Lower leg skin (tissue), 3 donors: Measurements from ENCODE around the gene HDLBP.

Experiments used
- POLR2A ChIP-seq, 2 donors: fragments of 450-650 bp; IDR thresholded peaks; one replicate each; pipeline ENCODE4 v1.6.1; 2016 to 2017; ENCODE audit warnings: antibody characterized with exemption in 2 of 2, mild to moderate bottlenecking in 1 of 2, moderate library complexity in 1 of 2
- TF ChIP-seq, protein P1 (sequence below), 3 donors: fragments of 450-650 bp; IDR thresholded peaks; one replicate each; pipeline ENCODE4 v1.5.1; 2016; ENCODE audit warnings: antibody characterized with exemption in 3 of 3, mild to moderate bottlenecking in 3 of 3, moderate library complexity in 2 of 3

DNA sequence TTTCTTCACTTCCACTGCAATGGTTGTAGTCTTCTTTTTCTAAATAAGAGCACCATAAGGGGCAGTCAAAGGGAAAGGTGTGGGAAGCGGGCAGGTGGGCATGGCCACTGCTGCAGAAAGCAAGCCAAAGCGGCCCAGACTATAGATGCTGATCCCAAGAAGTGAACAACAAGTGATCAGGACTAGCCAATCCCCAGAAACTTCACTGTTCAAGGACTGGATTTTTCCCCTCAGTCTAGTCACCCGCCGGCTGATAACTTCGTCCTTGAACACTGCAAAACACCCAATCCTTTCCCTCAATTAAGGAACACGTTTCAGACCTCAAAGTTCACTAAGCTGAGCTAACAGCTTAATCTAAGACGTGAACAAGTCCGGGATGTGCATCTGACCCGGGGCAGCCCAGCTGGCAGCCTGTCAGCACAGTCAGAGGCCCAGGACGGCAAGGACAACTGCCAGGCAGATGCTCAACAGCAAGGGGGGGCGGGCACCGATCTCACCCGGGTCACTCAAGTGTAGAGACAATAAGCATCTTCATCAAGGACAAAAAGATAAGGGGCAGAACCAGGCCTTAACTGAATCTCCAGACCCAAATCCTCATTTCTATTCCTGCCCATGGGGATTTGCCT, 59.8 kb downstream of the HDLBP start:
- TF ChIP-seq, protein P1, sequence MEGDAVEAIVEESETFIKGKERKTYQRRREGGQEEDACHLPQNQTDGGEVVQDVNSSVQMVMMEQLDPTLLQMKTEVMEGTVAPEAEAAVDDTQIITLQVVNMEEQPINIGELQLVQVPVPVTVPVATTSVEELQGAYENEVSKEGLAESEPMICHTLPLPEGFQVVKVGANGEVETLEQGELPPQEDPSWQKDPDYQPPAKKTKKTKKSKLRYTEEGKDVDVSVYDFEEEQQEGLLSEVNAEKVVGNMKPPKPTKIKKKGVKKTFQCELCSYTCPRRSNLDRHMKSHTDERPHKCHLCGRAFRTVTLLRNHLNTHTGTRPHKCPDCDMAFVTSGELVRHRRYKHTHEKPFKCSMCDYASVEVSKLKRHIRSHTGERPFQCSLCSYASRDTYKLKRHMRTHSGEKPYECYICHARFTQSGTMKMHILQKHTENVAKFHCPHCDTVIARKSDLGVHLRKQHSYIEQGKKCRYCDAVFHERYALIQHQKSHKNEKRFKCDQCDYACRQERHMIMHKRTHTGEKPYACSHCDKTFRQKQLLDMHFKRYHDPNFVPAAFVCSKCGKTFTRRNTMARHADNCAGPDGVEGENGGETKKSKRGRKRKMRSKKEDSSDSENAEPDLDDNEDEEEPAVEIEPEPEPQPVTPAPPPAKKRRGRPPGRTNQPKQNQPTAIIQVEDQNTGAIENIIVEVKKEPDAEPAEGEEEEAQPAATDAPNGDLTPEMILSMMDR (IDR thresholded peaks at IDR 0.05) = no peak
- no peak for TF ChIP-seq POLR2A (IDR thresholded peaks at IDR 0.05)
